HFFc6 (cell line): ENCODE data around the gene AMN. TPM values are rescaled to one million over a fixed set of nuclear protein-coding genes. Genes with fewer than 3 reads are reported as not detected.

Source experiments
- DNase-seq: peaks from one replicate; pipeline ENCODE4 v3.0.0-alpha.2; 2018
- H3K27ac Mint-ChIP-seq: 2 replicates; pipeline ENCODE4 v1.8.0; 2020; ENCODE audit warnings: mild to moderate bottlenecking, mixed read lengths
- H3K27me3 Mint-ChIP-seq: 2 replicates; pipeline ENCODE4 v1.8.0; 2021; ENCODE audit warnings: mild to moderate bottlenecking, moderate library complexity, mixed read lengths; ENCODE audit not compliant: insufficient read depth
- H3K36me3 Mint-ChIP-seq: 2 replicates; pipeline ENCODE4 v1.8.0; 2021; ENCODE audit warnings: low read depth, mixed read lengths
- H3K4me1 Mint-ChIP-seq: 2 replicates; pipeline ENCODE4 v1.8.0; 2020; ENCODE audit warnings: low read depth, mixed read lengths
- H3K4me3 Mint-ChIP-seq: 2 replicates; pipeline ENCODE4 v1.8.0; 2020; ENCODE audit warnings: mild to moderate bottlenecking, moderate library complexity, mixed read lengths
- H3K9me3 Mint-ChIP-seq: 2 replicates; pipeline ENCODE4 v1.8.0; 2020; ENCODE audit warnings: mild to moderate bottlenecking, mixed read lengths
- total RNA-seq, 6 experiments: library from RNA; stranded (reverse); fragmentation: NEBNext Ultra II Directional; extraction: Animal tissue kit (Norgen Biotek cat#: 25700); gene quantifications; 2 replicates in 1 of 6; 3 replicates in 5 of 6; pipeline ENCODE4 v1.2.3, GENCODE V29; 2021
- TF ChIP-seq, protein P1 (sequence below): fragments of 200-600 bp; sonication (generic); IDR thresholded peaks from 2 replicates; pipeline ENCODE4 v1.5.0; 2021; ENCODE audit warnings: antibody characterized with exemption, mild to moderate bottlenecking

AMN gene
- total RNA-seq, 6 experiments from 2014 or later: not detected

DNA sequence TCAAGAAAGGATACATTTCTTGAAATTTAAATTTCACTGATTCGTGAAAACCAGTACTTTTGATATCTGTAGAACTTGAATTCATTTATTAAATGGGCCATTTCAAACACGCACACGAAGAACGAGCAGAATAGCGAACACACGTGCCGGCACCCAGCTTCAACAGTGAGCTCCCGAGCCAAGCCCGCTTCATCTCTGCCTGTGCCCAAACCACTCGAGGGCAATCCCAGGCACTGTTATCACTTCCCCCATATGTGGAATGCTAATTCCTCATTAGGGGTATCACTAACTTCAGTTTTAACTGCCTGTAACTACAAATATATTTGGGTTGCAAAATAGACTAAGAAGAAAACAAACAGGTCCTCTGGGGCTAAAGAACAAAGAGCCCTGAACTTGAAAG, 48.0 kb downstream of the AMN start:
- no peak overlapping the region for H3K27ac Mint-ChIP-seq
- no peaks in the 10 kb centered on the region for H3K4me1 Mint-ChIP-seq
- DNase-seq: no peak
- TF ChIP-seq, protein P1, sequence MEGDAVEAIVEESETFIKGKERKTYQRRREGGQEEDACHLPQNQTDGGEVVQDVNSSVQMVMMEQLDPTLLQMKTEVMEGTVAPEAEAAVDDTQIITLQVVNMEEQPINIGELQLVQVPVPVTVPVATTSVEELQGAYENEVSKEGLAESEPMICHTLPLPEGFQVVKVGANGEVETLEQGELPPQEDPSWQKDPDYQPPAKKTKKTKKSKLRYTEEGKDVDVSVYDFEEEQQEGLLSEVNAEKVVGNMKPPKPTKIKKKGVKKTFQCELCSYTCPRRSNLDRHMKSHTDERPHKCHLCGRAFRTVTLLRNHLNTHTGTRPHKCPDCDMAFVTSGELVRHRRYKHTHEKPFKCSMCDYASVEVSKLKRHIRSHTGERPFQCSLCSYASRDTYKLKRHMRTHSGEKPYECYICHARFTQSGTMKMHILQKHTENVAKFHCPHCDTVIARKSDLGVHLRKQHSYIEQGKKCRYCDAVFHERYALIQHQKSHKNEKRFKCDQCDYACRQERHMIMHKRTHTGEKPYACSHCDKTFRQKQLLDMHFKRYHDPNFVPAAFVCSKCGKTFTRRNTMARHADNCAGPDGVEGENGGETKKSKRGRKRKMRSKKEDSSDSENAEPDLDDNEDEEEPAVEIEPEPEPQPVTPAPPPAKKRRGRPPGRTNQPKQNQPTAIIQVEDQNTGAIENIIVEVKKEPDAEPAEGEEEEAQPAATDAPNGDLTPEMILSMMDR: no peak
- H3K27me3 Mint-ChIP-seq: peaks cover 2% of the 10 kb centered on the region; the same call in 1 of the 2 replicates
- H3K36me3 Mint-ChIP-seq: peaks cover 51% of the 10 kb centered on the region
- H3K9me3 Mint-ChIP-seq: no peaks in the 10 kb centered on the region
- H3K4me3 Mint-ChIP-seq: no peak overlapping the region

DNA sequence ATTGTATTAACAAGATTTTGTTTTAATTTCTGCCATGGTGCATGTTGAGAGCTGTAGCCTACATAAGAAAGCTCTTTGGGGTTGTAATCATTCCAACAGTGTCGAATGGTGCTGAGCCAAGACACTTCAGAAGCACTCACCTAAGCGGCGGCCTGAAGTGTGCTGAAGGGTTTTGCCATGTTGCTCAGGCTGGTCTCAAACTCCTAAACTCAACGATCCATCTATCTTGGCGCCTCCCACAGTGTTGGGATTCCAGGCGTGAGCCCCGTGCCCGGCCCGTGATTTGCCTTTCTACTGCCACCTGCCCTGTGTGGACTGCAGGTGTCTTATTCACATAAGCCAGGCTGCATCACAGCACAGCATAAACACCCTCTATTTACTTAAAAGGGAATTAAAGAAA, 48.9 kb downstream of the AMN start:
- H3K27ac Mint-ChIP-seq: no peak overlapping the region
- H3K9me3 Mint-ChIP-seq: no peaks in the 10 kb centered on the region
- H3K4me1 Mint-ChIP-seq: no peaks in the 10 kb centered on the region
- no peak overlapping the region for H3K4me3 Mint-ChIP-seq
- DNase-seq: no peak
- peaks cover 43% of the 10 kb centered on the region for H3K36me3 Mint-ChIP-seq
- TF ChIP-seq, protein P1: no peak
- peaks cover under 1% of the 10 kb centered on the region for H3K27me3 Mint-ChIP-seq

DNA sequence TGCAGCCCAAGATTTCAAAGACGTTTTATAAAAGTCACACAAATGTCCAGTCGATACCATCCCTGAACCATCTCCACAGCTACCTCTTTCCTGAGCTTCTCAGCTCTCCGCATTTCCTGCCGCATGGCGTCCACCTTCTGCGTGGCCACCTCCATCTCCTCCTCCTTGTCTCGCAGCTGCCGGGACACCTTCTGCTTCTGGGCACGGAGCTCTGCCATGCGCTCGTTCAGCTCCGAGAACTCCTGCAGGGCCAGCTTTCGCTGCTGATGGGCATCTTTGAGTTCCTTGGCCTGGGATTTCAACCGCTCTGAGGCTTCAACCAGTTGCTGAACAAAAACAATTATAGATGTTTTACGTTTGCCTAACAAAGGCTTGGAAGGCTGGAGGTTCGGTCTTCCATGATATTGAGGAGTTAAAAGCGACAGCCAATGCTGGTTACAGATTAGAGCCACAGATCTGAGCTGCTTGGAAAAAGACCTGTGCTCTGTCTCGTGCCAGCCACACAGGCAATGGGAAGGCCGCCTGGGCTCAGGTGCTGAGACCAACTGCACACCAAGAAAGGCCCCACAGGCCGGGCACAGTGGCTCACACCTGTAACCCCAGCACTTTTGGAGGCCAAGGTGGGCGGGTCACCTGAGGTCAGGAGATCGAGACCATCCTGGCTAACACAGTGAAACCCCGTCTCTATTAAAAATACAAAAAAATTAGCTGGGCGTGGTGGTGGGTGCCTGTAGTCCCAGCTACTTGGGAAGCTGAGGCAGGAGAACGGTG, 49.6 kb downstream of the AMN start:
- Mint-ChIP-seq H3K27ac (no peak overlapping the region), H3K36me3 (peaks cover 37% of the 10 kb centered on the region), H3K9me3 (no peaks in the 10 kb centered on the region), H3K4me1 (no peaks in the 10 kb centered on the region), H3K4me3 (no peak overlapping the region; the same call in 1 of the 2 replicates), H3K27me3 (peaks cover 1% of the 10 kb centered on the region; the same call in 1 of the 2 replicates)
- TF ChIP-seq, protein P1: no peak
- no peak for DNase-seq

DNA sequence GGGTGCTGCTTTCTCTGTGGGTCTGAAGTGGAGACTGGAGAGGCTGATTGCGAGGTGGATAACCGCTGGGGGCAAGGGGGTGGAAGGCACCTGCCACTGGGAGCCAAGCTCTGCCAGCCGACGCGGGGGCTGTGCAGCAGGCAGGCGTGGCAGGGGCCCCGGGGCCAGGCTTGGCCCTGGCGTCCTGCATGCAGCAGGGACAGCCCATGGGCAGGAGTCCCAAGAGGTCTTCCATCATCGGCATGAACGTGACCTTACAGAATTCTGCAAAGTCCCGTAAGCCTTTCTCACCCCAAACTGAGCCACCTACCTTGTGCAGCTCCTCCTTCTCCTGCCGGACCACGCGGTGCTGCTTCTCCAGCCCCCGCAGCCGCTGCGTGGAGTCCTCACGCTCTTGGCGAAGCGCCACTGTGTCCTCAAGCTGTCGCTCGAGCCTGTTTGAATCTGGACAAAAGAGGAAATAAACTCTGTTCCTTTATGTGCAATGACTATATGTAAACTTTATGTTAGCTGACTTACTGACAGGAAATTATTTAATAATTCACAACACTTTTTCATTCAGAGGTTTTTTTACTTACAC, 51.3 kb downstream of the AMN start:
- peaks cover 35% of the 10 kb centered on the region for H3K36me3 Mint-ChIP-seq
- no peak for DNase-seq
- TF ChIP-seq, protein P1: no peak

DNA sequence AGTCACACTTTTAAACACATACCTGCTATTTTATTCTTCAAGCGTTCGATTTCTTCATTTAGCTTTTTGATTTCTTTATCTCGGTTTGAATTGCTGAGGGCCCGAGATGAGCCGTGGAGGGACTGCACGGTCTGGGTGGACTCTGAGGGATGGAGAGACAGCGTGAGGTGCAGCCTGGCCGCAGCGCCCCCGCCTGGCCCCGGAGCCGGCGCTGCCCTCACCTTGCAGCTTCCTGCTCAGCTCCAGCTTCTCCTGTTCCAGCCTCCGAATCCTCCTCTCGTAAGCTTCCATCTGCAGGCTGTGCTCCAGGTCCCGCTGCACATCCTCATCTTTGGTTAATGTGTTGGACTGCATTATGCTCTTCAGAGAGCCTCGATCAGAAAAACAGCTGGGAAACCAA, 53.2 kb downstream of the AMN start:
- Mint-ChIP-seq H3K27ac (no peak overlapping the region), H3K4me1 (no peaks in the 10 kb centered on the region), H3K4me3 (no peak overlapping the region), H3K9me3 (no peaks in the 10 kb centered on the region), H3K36me3 (peaks cover 31% of the 10 kb centered on the region), H3K27me3 (peaks cover 1% of the 10 kb centered on the region; the same call in 1 of the 2 replicates)
- DNase-seq: no peak
- TF ChIP-seq, protein P1: peak; percentile 15; the same call in 1 of the 2 replicates

More for the DNA sequence above, 51.3 kb downstream of the AMN start:
- Mint-ChIP-seq H3K4me1 (no peaks in the 10 kb centered on the region), H3K4me3 (no peak overlapping the region), H3K9me3 (no peaks in the 10 kb centered on the region), H3K27me3 (peaks cover 1% of the 10 kb centered on the region; the same call in 1 of the 2 replicates), H3K27ac (no peak overlapping the region)
